ENCODE results near the gene CACNA1C.

Gene CACNA1C

GRCh38 chr12:2580821-2581220 lies 528.0 kb downstream of the CACNA1C start:
- peak; percentile 24 for DNase-seq

GRCh38 chr12:2581293-2582045 lies 528.7 kb downstream of the CACNA1C start:
- no peak for DNase-seq

- DNase-seq = peak; percentile 3
These were observed 529.8 kb downstream of the CACNA1C start for GRCh38 chr12:2582631-2583030.

- peak; percentile 42 for DNase-seq
These were observed 530.3 kb downstream of the CACNA1C start for GRCh38 chr12:2583091-2583497.

- no peak for DNase-seq
These were observed 531.0 kb downstream of the CACNA1C start for GRCh38 chr12:2583642-2584401.

GRCh38 chr12:2586156-2587038 lies 533.6 kb downstream of the CACNA1C start:
- DNase-seq = peak; percentile 22

GRCh38 chr12:2588345-2588744 lies 535.6 kb downstream of the CACNA1C start:
- no peak for DNase-seq

- no peak for DNase-seq
These were observed 536.6 kb downstream of the CACNA1C start for GRCh38 chr12:2589381-2589780.

- DNase-seq = no peak
These were observed 540.3 kb downstream of the CACNA1C start for GRCh38 chr12:2593045-2593444.

GRCh38 chr12:2596441-2596840 lies 543.7 kb downstream of the CACNA1C start:
- DNase-seq = no peak

- no peak for DNase-seq
These were observed 552.5 kb downstream of the CACNA1C start for GRCh38 chr12:2605301-2605700.

- DNase-seq = no peak
These were observed 553.6 kb downstream of the CACNA1C start for GRCh38 chr12:2606186-2606910.

- DNase-seq = no peak
These were observed 555.3 kb downstream of the CACNA1C start for GRCh38 chr12:2607881-2608607.

- no peak for DNase-seq
These were observed 555.8 kb downstream of the CACNA1C start for GRCh38 chr12:2608608-2608945.

- DNase-seq = no peak
These were observed 556.2 kb downstream of the CACNA1C start for GRCh38 chr12:2609020-2609419.

- DNase-seq = no peak
These were observed 557.6 kb downstream of the CACNA1C start for GRCh38 chr12:2610358-2610757.

GRCh38 chr12:2613326-2614073 lies 560.7 kb downstream of the CACNA1C start:
- DNase-seq = peak; percentile 97

- DNase-seq = no peak
These were observed 561.6 kb downstream of the CACNA1C start for GRCh38 chr12:2614341-2614740.

- DNase-seq = peak; percentile 83
These were observed 563.0 kb downstream of the CACNA1C start for GRCh38 chr12:2615665-2616402.

- DNase-seq = no peak
These were observed 564.0 kb downstream of the CACNA1C start for GRCh38 chr12:2616763-2617162.
